ENCODE data around the gene ITPRIP. TPM values are rescaled to one million over a fixed set of nuclear protein-coding genes. Genes with fewer than 3 reads are reported as not detected.

Gene ITPRIP, protein sequence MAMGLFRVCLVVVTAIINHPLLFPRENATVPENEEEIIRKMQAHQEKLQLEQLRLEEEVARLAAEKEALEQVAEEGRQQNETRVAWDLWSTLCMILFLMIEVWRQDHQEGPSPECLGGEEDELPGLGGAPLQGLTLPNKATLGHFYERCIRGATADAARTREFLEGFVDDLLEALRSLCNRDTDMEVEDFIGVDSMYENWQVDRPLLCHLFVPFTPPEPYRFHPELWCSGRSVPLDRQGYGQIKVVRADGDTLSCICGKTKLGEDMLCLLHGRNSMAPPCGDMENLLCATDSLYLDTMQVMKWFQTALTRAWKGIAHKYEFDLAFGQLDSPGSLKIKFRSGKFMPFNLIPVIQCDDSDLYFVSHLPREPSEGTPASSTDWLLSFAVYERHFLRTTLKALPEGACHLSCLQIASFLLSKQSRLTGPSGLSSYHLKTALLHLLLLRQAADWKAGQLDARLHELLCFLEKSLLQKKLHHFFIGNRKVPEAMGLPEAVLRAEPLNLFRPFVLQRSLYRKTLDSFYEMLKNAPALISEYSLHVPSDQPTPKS
- 18.8 and 22.9 TPM in 2 replicates for polyA plus RNA-seq (2011; rRNA removed)
- 22.2 and 25.4 TPM in 2 replicates for polyA minus RNA-seq (2011; rRNA and poly(A)+ RNA removed)

DNA sequence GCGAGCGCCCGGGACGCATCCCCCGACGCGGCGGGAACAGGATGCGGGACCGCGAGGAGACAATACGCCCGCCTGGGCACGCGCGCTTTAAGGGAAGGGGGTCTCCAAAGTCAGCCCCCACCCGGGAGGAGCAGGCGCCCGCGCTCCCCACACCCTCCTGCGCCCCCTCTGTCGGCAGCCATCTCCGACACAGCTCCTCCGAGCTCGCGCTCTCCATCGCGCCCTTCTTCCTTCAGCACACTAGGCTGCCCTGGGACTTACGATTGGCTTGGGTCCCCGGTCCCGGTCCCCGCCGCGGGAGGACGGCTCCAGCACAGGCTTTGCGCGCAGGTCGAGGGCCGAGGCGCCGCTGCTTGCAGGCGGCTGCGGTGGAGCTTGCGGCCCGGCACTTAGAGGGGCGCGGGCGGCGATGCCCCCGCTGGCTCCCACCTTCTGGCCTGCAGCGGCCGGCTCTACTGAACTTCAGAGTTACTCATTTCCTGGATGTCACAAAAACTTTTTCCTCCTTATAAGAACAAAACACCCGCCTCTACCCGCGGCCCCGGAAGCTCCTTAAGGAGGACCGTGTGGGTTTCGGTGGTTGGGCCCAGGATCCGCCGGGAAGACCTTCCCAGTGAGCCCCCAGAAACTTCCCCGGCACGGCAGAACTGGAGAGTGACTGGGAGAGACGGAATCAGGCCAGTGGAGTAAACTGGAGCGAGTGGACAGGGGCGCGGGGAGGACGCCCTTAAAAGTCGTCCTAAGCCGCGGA lies at the start of gene ITPRIP:
TSS of gene ITPRIP (minus strand) at position 481 of the 751 bp plus-strand sequence. CDS start 22,414 bp downstream, outside the sequence.
- no peak for DNase-seq (ENCODE audit: low read depth, low spot score)
- ChIA-PET POLR2A (interaction anchor here (0.6 to 1.9 kb wide), 13 partner anchors 8 to 109 kb away, joined by 3 to 8 read pairs (median 5); partner anchors contain the start of gene CFAP58), CTCF (interaction anchor here (0.7 to 7.3 kb wide), 10 partner anchors 14 to 64 kb away, joined by 3 to 99 read pairs (median 5); no protein-coding TSS in a partner anchor)
- peak within 1 kb of the TSS; percentile 87 for H3K4me3 ChIP-seq (ENCODE audit: low read depth, low read length)
- TF ChIP-seq, protein P1, sequence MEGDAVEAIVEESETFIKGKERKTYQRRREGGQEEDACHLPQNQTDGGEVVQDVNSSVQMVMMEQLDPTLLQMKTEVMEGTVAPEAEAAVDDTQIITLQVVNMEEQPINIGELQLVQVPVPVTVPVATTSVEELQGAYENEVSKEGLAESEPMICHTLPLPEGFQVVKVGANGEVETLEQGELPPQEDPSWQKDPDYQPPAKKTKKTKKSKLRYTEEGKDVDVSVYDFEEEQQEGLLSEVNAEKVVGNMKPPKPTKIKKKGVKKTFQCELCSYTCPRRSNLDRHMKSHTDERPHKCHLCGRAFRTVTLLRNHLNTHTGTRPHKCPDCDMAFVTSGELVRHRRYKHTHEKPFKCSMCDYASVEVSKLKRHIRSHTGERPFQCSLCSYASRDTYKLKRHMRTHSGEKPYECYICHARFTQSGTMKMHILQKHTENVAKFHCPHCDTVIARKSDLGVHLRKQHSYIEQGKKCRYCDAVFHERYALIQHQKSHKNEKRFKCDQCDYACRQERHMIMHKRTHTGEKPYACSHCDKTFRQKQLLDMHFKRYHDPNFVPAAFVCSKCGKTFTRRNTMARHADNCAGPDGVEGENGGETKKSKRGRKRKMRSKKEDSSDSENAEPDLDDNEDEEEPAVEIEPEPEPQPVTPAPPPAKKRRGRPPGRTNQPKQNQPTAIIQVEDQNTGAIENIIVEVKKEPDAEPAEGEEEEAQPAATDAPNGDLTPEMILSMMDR (IDR thresholded peaks at IDR 0.05; ENCODE audit: low read depth, low read length): peak; percentile 36
- H3K27me3 ChIP-seq (ENCODE audit: control insufficient read depth, insufficient read depth, low read length): no peaks in the 10 kb centered on the region
- peak within 1 kb of the TSS; percentile 99 for H3K27ac ChIP-seq (ENCODE audit: low read depth, low read length)
- H3K9me3 ChIP-seq (ENCODE audit: control insufficient read depth, insufficient read depth, low read length): peaks cover 4% of the 10 kb centered on the region; the same call in 1 of the 2 replicates

- Histone ChIP-seq H3K9me3 (ENCODE audit: control insufficient read depth, insufficient read depth, low read length) (no peaks in the 10 kb centered on the region), H3K4me3 (ENCODE audit: low read depth, low read length) (no peak overlapping the region), H3K27ac (ENCODE audit: low read depth, low read length) (no peak overlapping the region), H3K27me3 (ENCODE audit: control insufficient read depth, insufficient read depth, low read length) (no peaks in the 10 kb centered on the region)
- CTCF ChIA-PET: interaction anchor here (0.9 kb wide), 1 partner anchor 96 kb away, joined by 3 read pairs; no protein-coding TSS in a partner anchor
- DNase-seq (ENCODE audit: low read depth, low spot score): no peak
- POLR2A ChIA-PET: no interaction called here
- TF ChIP-seq, protein P1 (IDR thresholded peaks at IDR 0.05; ENCODE audit: low read depth, low read length): no peak
These were observed 49.0 kb upstream of the ITPRIP start for GRCh38 chr10:104387130-104387888.

DNA sequence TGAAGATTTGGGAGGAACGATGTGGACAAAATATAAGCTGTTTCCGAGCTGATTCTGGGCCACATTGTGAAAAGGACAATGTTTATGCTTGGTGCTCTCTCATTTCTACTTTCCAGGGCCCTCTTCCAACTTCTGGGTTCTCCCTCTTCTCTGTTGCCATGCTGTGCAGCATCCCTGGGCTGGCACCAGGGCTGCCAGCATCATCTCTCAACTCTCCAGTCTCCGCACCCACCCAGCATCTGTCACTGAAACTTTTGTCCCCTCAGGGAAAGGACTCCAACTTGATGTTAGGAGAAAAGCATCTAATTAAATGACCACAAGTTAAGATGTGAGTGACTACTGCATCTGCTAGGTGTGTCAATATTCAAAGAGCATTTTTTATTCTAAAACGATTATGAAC lies 42.1 kb upstream of the ITPRIP start:
- TF ChIP-seq, protein P1 (IDR thresholded peaks at IDR 0.05; ENCODE audit: low read depth, low read length): no peak
- H3K27ac ChIP-seq (ENCODE audit: low read depth, low read length): no peak overlapping the region
- DNase-seq (ENCODE audit: low read depth, low spot score): no peak
- ChIA-PET POLR2A (no interaction called here), CTCF (no interaction called here)
- no peak overlapping the region for H3K4me3 ChIP-seq (ENCODE audit: low read depth, low read length)
- H3K27me3 ChIP-seq (ENCODE audit: control insufficient read depth, insufficient read depth, low read length): no peaks in the 10 kb centered on the region
- H3K9me3 ChIP-seq (ENCODE audit: control insufficient read depth, insufficient read depth, low read length): no peaks in the 10 kb centered on the region

GRCh38 chr10:104376784-104377300 lies 38.6 kb upstream of the ITPRIP start:
- POLR2A ChIA-PET: no interaction called here
- CTCF ChIA-PET: interaction anchor here (2.8 kb wide), 1 partner anchor 85 kb away, joined by 15 read pairs; no protein-coding TSS in a partner anchor
- no peaks in the 10 kb centered on the region for H3K27me3 ChIP-seq (ENCODE audit: control insufficient read depth, insufficient read depth, low read length)
- TF ChIP-seq, protein P1 (IDR thresholded peaks at IDR 0.05; ENCODE audit: low read depth, low read length): no peak
- no peaks in the 10 kb centered on the region for H3K9me3 ChIP-seq (ENCODE audit: control insufficient read depth, insufficient read depth, low read length)
- no peak overlapping the region for H3K27ac ChIP-seq (ENCODE audit: low read depth, low read length)
- DNase-seq (ENCODE audit: low read depth, low spot score): no peak
- no peak overlapping the region for H3K4me3 ChIP-seq (ENCODE audit: low read depth, low read length)
